ENCODE measurements around the gene SNX18.
"Not testable (repeated sequence)": the region's sequence is repeated elsewhere in the genome, so short reads cannot be mapped to it uniquely, and the experiment has no call there.

The SNX18 gene

DNA sequence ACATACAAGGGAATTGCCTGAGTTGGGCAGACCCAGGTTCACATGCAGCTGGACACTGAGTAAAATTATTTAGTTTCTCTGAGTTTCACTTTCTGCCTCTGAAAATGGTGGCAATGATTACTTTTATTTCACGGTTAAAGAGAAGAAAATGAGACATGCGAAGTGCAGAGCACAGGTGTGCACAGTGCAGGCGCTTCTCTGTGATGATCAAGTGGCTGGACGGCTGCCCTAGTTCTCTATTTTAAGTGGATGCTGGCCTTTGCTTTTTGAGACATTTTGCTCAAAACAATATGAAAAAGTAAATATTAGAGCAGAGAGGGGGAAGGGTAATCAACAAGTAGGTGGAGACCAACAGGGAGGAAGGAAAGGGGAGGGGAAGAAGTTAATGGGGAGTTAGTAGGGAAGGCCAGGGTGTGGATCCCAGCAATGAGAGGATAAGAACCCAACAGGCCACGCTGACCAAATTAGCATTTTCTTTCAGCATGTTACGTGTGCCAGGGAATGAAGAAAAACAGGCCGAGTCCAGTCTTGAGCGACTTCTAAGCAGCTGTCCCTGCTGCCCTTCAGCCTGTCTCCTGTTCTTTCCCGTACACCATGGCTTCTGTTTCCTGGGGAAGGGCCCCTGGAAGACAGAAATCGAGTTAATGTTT lies 16.1 kb downstream of the SNX18 start:
- Histone ChIP-seq H3K9me3 (ENCODE audit: control insufficient read depth, low read length) (no peaks in the 10 kb centered on the region), H3K36me3 (ENCODE audit: control insufficient read depth, insufficient read depth, low read length) (no peaks in the 10 kb centered on the region), H3K4me2 (ENCODE audit: low read length) (peak overlapping the region; percentile 17), H3K79me2 (peaks cover 26% of the 10 kb centered on the region), H3K27me3 (ENCODE audit: control insufficient read depth, insufficient read depth, low read length) (no peaks in the 10 kb centered on the region), H3K4me3 (ENCODE audit: low read depth, low read length) (no peak overlapping the region), H2AFZ (peak overlapping the region; percentile 21), H3K4me1 (peaks cover 18% of the 10 kb centered on the region), H3K9ac (no peak overlapping the region), H3K27ac (peak overlapping the region; percentile 48)
- TF ChIP-seq, protein P1, sequence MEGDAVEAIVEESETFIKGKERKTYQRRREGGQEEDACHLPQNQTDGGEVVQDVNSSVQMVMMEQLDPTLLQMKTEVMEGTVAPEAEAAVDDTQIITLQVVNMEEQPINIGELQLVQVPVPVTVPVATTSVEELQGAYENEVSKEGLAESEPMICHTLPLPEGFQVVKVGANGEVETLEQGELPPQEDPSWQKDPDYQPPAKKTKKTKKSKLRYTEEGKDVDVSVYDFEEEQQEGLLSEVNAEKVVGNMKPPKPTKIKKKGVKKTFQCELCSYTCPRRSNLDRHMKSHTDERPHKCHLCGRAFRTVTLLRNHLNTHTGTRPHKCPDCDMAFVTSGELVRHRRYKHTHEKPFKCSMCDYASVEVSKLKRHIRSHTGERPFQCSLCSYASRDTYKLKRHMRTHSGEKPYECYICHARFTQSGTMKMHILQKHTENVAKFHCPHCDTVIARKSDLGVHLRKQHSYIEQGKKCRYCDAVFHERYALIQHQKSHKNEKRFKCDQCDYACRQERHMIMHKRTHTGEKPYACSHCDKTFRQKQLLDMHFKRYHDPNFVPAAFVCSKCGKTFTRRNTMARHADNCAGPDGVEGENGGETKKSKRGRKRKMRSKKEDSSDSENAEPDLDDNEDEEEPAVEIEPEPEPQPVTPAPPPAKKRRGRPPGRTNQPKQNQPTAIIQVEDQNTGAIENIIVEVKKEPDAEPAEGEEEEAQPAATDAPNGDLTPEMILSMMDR (IDR thresholded peaks at IDR 0.05) = no peak

DNA sequence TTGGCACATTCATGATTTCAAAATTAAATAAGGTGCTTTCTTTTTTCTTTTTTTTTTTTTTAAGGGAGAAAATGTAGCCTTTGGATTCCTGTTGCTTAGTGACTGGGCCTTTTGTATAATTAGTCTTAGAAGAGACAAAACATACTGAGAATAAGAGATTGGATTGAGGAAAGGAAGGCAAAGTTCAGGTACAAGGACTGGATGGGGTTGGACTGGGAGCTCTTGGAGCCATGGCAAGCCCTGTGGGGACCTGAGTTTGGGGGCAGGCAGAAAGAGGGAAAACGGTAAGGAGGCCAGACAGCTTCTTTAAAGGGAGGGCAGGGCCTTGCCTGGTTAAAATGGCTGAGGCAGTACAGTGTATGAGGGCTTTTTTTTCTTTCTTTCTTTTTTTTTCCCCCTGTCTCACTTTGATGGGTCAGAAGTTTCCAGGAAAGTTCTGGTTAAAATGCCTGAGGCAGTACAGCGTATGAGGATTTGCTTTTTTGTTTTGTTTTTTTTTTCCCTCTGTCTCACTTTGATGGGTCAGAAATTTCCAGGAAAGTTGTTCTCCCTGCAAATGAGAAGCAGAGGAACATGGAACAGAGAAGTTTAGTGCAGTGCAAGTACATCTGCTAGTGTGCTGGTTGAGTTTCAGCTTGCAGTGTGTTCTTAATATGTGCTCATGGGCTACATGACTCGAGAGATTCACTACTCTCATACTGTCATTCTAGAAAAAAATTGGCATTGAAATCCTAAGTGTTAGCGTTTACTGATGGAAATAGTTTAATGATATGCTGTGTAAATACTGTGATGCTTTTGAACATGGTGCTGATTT lies 16.8 kb downstream of the SNX18 start:
- peaks cover 18% of the 10 kb centered on the region for H3K4me1 ChIP-seq
- H3K4me2 ChIP-seq (ENCODE audit: low read length) = peak overlapping the region; percentile 17
- no peaks in the 10 kb centered on the region for H3K9me3 ChIP-seq (ENCODE audit: control insufficient read depth, low read length)
- peak overlapping the region; percentile 48 for H3K27ac ChIP-seq
- no peak overlapping the region for H3K4me3 ChIP-seq (ENCODE audit: low read depth, low read length)
- H3K27me3 ChIP-seq (ENCODE audit: control insufficient read depth, insufficient read depth, low read length) = no peaks in the 10 kb centered on the region
- H2AFZ ChIP-seq = peak overlapping the region; percentile 21
- TF ChIP-seq, protein P1 (IDR thresholded peaks at IDR 0.05) = no peak
- H3K36me3 ChIP-seq (ENCODE audit: control insufficient read depth, insufficient read depth, low read length) = no peaks in the 10 kb centered on the region
- peaks cover 21% of the 10 kb centered on the region for H3K79me2 ChIP-seq
- no peak overlapping the region for H3K9ac ChIP-seq

DNA sequence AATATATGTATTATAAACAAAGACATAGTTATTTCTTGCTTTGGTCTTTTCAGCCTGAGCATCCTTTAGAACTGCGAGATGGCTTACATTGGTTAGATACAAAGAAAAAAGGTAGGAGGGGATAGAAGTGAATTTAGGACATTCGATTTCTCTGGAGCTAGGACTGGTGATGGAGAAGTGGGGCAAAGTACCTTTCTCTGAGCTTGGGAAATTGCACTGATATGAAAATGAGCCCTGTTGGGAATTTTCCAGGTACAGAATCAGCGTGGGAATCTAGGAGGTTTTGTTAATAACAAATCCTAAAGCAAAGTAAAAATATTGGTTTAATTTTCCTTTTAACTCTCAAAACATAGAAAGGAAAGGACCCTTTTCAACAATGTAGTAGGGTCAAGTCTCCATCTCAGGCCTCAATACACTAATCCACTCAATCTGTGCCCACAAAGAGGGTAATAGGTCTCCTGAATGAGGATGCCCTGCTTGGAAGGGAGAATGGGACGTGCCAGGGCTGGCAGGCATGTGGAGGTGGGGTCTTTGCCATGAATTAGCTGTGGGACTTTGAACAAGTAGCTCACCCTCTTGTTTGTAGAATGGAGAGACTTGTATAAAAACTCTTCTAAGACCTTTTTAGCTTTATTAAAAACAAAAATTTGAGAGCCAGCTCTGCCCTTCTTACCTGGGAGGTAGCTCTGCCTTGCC lies 17.7 kb downstream of the SNX18 start:
- H3K9me3 ChIP-seq (ENCODE audit: control insufficient read depth, low read length) = no peaks in the 10 kb centered on the region
- TF ChIP-seq, protein P1 (IDR thresholded peaks at IDR 0.05) = no peak

DNA sequence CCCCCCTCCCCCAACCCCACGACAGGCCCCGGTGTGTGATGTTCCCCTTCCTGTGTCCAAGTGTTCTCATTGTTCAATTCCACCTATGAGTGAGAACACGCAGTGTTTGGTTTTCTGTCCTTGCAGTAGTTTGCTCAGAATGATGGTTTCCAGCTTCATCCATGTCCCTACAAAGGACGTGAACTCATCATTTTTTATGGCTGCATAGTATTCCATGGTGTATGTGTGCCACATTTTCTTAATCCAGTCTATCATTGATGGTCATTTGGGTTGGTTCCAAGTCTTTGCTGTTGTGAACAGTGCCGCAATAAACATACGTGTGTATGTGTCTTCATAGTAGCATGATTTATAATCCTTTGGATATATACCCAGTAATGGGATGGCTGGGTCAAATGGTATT lies 18.8 kb downstream of the SNX18 start:
- not testable (repeated sequence) for H3K9me3 ChIP-seq (ENCODE audit: control insufficient read depth, low read length); H3K4me2 ChIP-seq (ENCODE audit: low read length); H2AFZ ChIP-seq; H3K4me3 ChIP-seq (ENCODE audit: low read depth, low read length); H3K36me3 ChIP-seq (ENCODE audit: control insufficient read depth, insufficient read depth, low read length); H3K27ac ChIP-seq; H3K9ac ChIP-seq; H3K27me3 ChIP-seq (ENCODE audit: control insufficient read depth, insufficient read depth, low read length)
- Histone ChIP-seq H3K4me1 (peaks cover 18% of the 10 kb centered on the region), H3K79me2 (peaks cover 11% of the 10 kb centered on the region)

More for the DNA sequence above, 17.7 kb downstream of the SNX18 start:
- Histone ChIP-seq H3K36me3 (ENCODE audit: control insufficient read depth, insufficient read depth, low read length) (no peaks in the 10 kb centered on the region), H3K4me1 (peaks cover 18% of the 10 kb centered on the region), H3K79me2 (peaks cover 15% of the 10 kb centered on the region), H3K4me3 (ENCODE audit: low read depth, low read length) (no peak overlapping the region), H3K27ac (no peak overlapping the region), H3K9ac (no peak overlapping the region), H2AFZ (no peak overlapping the region), H3K27me3 (ENCODE audit: control insufficient read depth, insufficient read depth, low read length) (no peaks in the 10 kb centered on the region), H3K4me2 (ENCODE audit: low read length) (no peak overlapping the region)

DNA sequence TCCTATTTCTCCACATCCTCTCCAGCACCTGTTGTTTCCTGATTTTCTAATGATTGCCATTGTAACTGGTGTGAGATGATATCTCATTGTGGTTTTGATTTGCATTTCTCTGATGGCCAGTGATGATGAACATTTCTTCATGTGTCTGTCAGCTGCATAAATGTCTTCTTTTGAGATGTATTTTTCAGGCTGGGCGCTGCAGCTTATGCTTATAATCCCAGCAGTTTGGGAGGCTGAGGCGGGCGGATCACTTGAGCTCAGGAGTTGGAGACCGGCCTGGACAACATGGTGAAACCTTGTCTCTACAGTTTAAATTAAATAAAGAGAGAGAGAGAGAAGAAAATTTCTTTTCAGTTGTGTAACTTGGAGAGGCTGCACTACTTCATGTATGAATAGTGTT lies 19.3 kb downstream of the SNX18 start:
- not testable (repeated sequence) for H3K9me3 ChIP-seq (ENCODE audit: control insufficient read depth, low read length); H3K27me3 ChIP-seq (ENCODE audit: control insufficient read depth, insufficient read depth, low read length); H2AFZ ChIP-seq; H3K4me3 ChIP-seq (ENCODE audit: low read depth, low read length); H3K36me3 ChIP-seq (ENCODE audit: control insufficient read depth, insufficient read depth, low read length); H3K9ac ChIP-seq; H3K4me2 ChIP-seq (ENCODE audit: low read length); H3K79me2 ChIP-seq; H3K27ac ChIP-seq
- H3K4me1 ChIP-seq = peaks cover 18% of the 10 kb centered on the region
